ENCODE results near the gene MAGI2. TPM values are rescaled to one million over a fixed set of nuclear protein-coding genes. Genes with fewer than 3 reads are reported as not detected.
A peak's percentile ranks its signal among the peaks of the same experiment; 100 is the strongest.

MAGI2 gene
- total RNA-seq, 1 donor from 2014 or later: 5.4 TPM

DNA sequence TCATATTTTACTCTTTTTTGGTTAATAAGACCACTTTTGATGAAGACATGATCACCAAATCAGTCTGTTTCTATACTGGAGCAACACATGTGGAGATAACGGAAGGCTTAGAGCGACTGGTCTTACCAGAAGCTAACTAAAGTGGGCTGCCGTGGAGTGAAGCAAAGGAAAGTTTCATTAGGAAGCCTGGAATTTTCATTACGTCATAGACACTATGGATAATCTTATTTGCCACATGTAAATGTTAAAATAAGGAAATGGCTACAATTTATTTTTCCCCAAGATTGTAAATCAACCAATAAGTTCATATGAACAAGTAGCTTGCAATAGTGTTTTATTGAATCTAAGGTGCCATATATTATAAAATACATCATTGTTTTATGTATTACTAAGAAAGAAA is 1469.5 kb downstream of the MAGI2 start:
- no peak overlapping the region for H3K27ac ChIP-seq (ENCODE audit: low read depth, low read length)
- H3K4me3 ChIP-seq (ENCODE audit: insufficient read depth, low read depth, low read length): no peak overlapping the region
- H3K27me3 Mint-ChIP-seq (ENCODE audit: low read depth, unreplicated experiment): no peaks in the 10 kb centered on the region
- DNase-seq (ENCODE audit: low read depth) (no peak), FAIRE-seq (no peak)
- H4K20me1 ChIP-seq (ENCODE audit: insufficient read depth, low read length): no peaks in the 10 kb centered on the region
- peaks cover 8% of the 10 kb centered on the region for H3K4me1 Mint-ChIP-seq (ENCODE audit: low read depth, unreplicated experiment)
- H3K9me3 Mint-ChIP-seq (ENCODE audit: unreplicated experiment): peaks cover 4% of the 10 kb centered on the region
- no peak overlapping the region for H3K4me3 Mint-ChIP-seq (ENCODE audit: unreplicated experiment)
- no peak overlapping the region for H3K4me2 ChIP-seq (ENCODE audit: low read length)
- no peaks in the 10 kb centered on the region for H3K4me1 ChIP-seq (ENCODE audit: insufficient read depth, low read length)
- no peak overlapping the region for H3K9ac ChIP-seq (ENCODE audit: low read length)
- H3K9me3 ChIP-seq (ENCODE audit: insufficient read depth, low read depth, low read length): no peaks in the 10 kb centered on the region
- H3K27ac Mint-ChIP-seq (ENCODE audit: unreplicated experiment): no peak overlapping the region
- no peaks in the 10 kb centered on the region for H3K36me3 Mint-ChIP-seq (ENCODE audit: low read depth, unreplicated experiment)
- H3K36me3 ChIP-seq (ENCODE audit: insufficient read depth, low read length): no peaks in the 10 kb centered on the region
- no peak for TF ChIP-seq EZH2 (IDR thresholded peaks at IDR 0.05; ENCODE audit: insufficient read depth, low read length)
- no peak overlapping the region for H2AFZ ChIP-seq (ENCODE audit: low read depth, low read length)
- no peaks in the 10 kb centered on the region for H3K27me3 ChIP-seq (ENCODE audit: insufficient read depth, low read length)
- no peaks in the 10 kb centered on the region for H3K79me2 ChIP-seq (ENCODE audit: insufficient read depth, low read length)

- Histone ChIP-seq H3K27ac (ENCODE audit: low read depth, low read length) (no peak overlapping the region), H3K4me3 (ENCODE audit: insufficient read depth, low read depth, low read length) (no peak overlapping the region), H3K36me3 (ENCODE audit: insufficient read depth, low read length) (no peaks in the 10 kb centered on the region), H4K20me1 (ENCODE audit: insufficient read depth, low read length) (no peaks in the 10 kb centered on the region), H2AFZ (ENCODE audit: low read depth, low read length) (no peak overlapping the region), H3K4me1 (ENCODE audit: insufficient read depth, low read length) (no peaks in the 10 kb centered on the region), H3K79me2 (ENCODE audit: insufficient read depth, low read length) (no peaks in the 10 kb centered on the region), H3K9me3 (ENCODE audit: insufficient read depth, low read depth, low read length) (no peaks in the 10 kb centered on the region), H3K9ac (ENCODE audit: low read length) (no peak overlapping the region), H3K27me3 (ENCODE audit: insufficient read depth, low read length) (no peaks in the 10 kb centered on the region), H3K4me2 (ENCODE audit: low read length) (no peak overlapping the region)
- Mint-ChIP-seq H3K36me3 (ENCODE audit: low read depth, unreplicated experiment) (no peaks in the 10 kb centered on the region), H3K4me3 (ENCODE audit: unreplicated experiment) (no peak overlapping the region), H3K27me3 (ENCODE audit: low read depth, unreplicated experiment) (no peaks in the 10 kb centered on the region), H3K4me1 (ENCODE audit: low read depth, unreplicated experiment) (peaks cover 8% of the 10 kb centered on the region), H3K9me3 (ENCODE audit: unreplicated experiment) (peaks cover 4% of the 10 kb centered on the region), H3K27ac (ENCODE audit: unreplicated experiment) (no peak overlapping the region)
- peak; percentile 25 for DNase-seq (ENCODE audit: low read depth)
- TF ChIP-seq, protein P1, sequence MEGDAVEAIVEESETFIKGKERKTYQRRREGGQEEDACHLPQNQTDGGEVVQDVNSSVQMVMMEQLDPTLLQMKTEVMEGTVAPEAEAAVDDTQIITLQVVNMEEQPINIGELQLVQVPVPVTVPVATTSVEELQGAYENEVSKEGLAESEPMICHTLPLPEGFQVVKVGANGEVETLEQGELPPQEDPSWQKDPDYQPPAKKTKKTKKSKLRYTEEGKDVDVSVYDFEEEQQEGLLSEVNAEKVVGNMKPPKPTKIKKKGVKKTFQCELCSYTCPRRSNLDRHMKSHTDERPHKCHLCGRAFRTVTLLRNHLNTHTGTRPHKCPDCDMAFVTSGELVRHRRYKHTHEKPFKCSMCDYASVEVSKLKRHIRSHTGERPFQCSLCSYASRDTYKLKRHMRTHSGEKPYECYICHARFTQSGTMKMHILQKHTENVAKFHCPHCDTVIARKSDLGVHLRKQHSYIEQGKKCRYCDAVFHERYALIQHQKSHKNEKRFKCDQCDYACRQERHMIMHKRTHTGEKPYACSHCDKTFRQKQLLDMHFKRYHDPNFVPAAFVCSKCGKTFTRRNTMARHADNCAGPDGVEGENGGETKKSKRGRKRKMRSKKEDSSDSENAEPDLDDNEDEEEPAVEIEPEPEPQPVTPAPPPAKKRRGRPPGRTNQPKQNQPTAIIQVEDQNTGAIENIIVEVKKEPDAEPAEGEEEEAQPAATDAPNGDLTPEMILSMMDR (IDR thresholded peaks at IDR 0.05; ENCODE audit: insufficient read depth, low read depth, low read length): no peak
- TF ChIP-seq EZH2 (IDR thresholded peaks at IDR 0.05; ENCODE audit: insufficient read depth, low read length): no peak
- no peak for FAIRE-seq
Observed at GRCh38 chr7:77982926-77983550, 1470.4 kb downstream of the MAGI2 start.

DNA sequence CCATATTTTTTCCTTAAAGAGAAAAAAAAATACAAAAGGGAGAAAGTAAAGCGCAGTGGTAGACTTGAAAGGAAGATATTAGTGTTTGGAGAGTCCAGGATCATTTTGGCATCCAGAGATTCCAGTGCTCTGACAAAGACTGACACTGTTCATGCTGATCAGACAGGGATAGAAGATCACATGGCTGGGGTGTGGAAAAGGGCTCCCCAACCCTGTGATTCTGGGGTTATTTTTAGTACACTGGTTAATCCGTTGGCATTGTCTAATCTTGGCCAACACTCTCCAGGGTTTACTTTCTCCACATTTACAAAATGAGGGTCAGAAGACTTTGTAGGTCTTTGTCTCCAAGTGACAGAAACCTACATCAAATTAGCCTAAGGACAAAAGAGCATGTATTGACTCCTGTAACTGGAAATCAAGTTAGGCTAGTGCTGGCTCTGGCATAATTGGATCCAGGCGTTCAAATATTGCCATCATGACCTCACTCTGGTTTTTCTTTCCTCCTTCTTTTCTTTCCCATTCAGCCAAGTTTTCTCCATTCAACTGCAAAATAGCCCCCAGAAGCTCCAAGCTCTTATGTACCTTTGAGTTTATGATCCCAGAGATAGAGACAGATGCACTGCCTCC is 1473.3 kb downstream of the MAGI2 start:
- no peaks in the 10 kb centered on the region for H3K36me3 ChIP-seq (ENCODE audit: insufficient read depth, low read length)
- DNase-seq (ENCODE audit: low read depth) (no peak), FAIRE-seq (no peak)
- H3K27me3 ChIP-seq (ENCODE audit: insufficient read depth, low read length): no peaks in the 10 kb centered on the region
- H3K4me2 ChIP-seq (ENCODE audit: low read length): no peak overlapping the region
- Mint-ChIP-seq H3K27ac (ENCODE audit: unreplicated experiment) (no peak overlapping the region), H3K4me1 (ENCODE audit: low read depth, unreplicated experiment) (peaks cover 5% of the 10 kb centered on the region), H3K27me3 (ENCODE audit: low read depth, unreplicated experiment) (no peaks in the 10 kb centered on the region), H3K4me3 (ENCODE audit: unreplicated experiment) (no peak overlapping the region), H3K9me3 (ENCODE audit: unreplicated experiment) (no peaks in the 10 kb centered on the region), H3K36me3 (ENCODE audit: low read depth, unreplicated experiment) (no peaks in the 10 kb centered on the region)
- no peaks in the 10 kb centered on the region for H4K20me1 ChIP-seq (ENCODE audit: insufficient read depth, low read length)
- H3K9me3 ChIP-seq (ENCODE audit: insufficient read depth, low read depth, low read length): no peaks in the 10 kb centered on the region
- H3K4me3 ChIP-seq (ENCODE audit: insufficient read depth, low read depth, low read length): no peak overlapping the region
- no peaks in the 10 kb centered on the region for H3K79me2 ChIP-seq (ENCODE audit: insufficient read depth, low read length)
- H3K27ac ChIP-seq (ENCODE audit: low read depth, low read length): no peak overlapping the region
- no peaks in the 10 kb centered on the region for H3K4me1 ChIP-seq (ENCODE audit: insufficient read depth, low read length)
- H2AFZ ChIP-seq (ENCODE audit: low read depth, low read length): no peak overlapping the region
- TF ChIP-seq, protein P1 (IDR thresholded peaks at IDR 0.05; ENCODE audit: insufficient read depth, low read depth, low read length): no peak
- TF ChIP-seq EZH2 (IDR thresholded peaks at IDR 0.05; ENCODE audit: insufficient read depth, low read length): no peak
- H3K9ac ChIP-seq (ENCODE audit: low read length): no peak overlapping the region

All from astrocyte (in vitro differentiated cells and primary cell).